ENCODE data around the gene ADCYAP1.

The ADCYAP1 gene

DNA sequence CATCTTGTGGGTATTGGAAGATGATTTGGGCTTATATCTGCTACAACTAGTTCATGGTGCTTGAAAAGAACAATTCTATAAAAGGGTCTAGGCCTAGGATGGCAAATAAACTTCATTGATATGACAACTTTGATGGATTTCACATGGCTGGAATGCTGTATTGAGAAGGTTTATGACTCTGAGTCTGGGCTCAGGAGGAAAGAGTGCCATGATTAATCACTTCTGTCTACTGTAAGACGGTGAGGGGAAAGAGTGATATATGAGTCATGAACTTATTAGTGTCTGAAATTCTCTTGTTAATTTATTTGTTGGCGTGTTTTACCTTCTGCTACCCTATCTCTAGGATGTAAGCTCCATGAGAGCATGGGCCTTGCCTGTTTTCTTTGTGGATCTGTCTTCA is 17.0 kb upstream of the ADCYAP1 start:
- no peak for TF ChIP-seq CTCF (IDR thresholded peaks at IDR 0.05)

DNA sequence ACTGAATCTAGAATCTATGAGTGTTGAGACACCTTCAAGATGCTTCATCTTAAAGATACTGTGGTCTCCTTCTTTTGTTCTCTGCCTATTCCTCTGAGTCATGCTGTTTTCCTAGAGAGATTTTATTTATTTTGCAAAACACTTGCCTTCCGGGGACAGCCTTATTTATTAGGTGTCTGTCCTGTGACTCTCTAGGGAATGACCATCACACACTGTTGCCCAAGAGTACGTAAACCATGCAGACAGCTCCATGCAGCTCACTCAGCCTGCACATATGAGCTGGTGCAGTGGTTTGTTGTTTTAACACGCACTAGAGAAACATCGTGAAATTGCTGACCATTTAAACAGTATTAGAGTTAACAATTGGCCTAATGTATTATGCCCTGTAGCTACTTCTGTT is 12.4 kb upstream of the ADCYAP1 start:
- no peak for TF ChIP-seq CTCF (IDR thresholded peaks at IDR 0.05)

GRCh38 chr18:896315-896714 is 8.4 kb upstream of the ADCYAP1 start:
- TF ChIP-seq CTCF (IDR thresholded peaks at IDR 0.05) = no peak

DNA sequence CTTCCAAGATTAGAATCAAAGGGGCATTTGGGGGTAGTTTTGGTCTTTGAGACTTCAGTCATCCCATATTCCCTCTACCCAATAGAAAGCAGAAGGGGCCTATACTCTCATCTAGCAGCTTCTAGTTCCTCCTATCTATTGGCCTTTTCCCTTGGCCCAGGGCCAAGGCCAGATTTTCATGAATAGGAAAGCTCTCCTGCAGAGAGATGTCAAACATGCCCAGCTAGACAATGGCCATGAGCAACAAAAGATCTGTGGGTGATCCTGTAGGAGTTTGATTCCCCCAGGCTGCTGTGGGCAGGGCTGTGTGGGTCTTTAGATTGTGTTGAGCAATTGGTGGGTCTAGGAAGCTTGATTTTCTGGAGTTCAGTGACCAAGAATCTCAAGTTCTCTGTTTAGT is 2.9 kb upstream of the ADCYAP1 start:
- no peak for TF ChIP-seq CTCF (IDR thresholded peaks at IDR 0.05)

DNA sequence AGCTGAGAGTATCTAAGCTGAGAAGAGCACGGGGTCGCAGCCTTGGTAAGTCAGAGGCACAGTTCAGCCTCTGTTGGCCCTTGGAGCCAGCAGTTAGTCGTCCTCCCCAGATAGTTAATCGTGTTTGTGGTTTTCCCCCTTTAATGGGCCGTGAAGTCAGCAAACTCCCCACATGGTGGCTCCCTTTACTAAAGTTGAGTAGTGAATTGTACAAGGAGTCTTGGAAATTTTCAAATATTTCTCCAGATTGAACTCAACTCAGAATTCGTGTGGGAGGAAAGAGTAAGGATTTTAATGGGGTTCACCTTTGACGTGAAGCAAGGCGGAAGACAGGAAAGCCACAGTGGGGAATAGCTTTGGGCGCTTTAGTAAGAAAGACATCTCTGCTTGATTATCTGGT is 2.4 kb upstream of the ADCYAP1 start:
- TF ChIP-seq CTCF (IDR thresholded peaks at IDR 0.05) = no peak

GRCh38 chr18:903701-904100 is 970 bp upstream of the ADCYAP1 start:
- no peak for TF ChIP-seq CTCF (IDR thresholded peaks at IDR 0.05)

DNA sequence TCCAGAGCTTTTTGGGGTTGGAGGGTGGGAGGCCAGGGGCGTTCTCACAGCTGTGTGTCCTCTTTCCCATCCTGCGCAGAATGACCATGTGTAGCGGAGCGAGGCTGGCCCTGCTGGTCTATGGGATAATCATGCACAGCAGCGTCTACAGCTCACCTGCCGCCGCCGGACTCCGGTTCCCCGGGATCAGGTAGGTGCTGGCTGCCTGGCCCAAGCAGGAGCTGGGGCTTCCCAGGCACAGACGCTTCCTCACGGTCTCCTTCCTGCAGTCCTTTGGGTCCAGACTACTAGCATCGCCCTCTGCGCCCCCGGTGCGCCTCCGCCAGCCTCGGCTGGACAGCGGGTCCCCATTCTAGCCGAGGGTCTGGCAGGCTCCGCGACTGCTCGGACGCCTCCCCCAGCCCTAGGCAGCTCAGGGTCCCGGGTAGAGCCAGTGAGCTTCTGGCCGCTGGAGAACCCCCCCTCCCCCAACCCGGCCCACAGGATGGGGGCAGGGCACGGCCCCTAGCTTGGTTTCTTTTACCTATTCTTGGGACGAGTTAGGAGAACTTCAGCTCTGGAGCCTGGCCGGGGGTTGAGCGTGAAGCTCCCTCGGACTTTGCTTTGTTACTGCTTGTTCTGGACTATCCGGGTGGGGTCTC is 756 bp downstream of the ADCYAP1 start:
- no peak for TF ChIP-seq CTCF (IDR thresholded peaks at IDR 0.05)

GRCh38 chr18:905948-906415 is 1.3 kb downstream of the ADCYAP1 start:
- no peak for TF ChIP-seq CTCF (IDR thresholded peaks at IDR 0.05)
